ENCODE measurements around the gene PPM1H. TPM values are rescaled to one million over a fixed set of nuclear protein-coding genes. Genes with fewer than 3 reads are reported as not detected.

The PPM1H gene
- total and polyA plus RNA-seq, 2 of the 8 experiments (the other 6 are each of a cell fraction or from before 2014, with no cell fraction given): 16.4 to 36.1 TPM

DNA sequence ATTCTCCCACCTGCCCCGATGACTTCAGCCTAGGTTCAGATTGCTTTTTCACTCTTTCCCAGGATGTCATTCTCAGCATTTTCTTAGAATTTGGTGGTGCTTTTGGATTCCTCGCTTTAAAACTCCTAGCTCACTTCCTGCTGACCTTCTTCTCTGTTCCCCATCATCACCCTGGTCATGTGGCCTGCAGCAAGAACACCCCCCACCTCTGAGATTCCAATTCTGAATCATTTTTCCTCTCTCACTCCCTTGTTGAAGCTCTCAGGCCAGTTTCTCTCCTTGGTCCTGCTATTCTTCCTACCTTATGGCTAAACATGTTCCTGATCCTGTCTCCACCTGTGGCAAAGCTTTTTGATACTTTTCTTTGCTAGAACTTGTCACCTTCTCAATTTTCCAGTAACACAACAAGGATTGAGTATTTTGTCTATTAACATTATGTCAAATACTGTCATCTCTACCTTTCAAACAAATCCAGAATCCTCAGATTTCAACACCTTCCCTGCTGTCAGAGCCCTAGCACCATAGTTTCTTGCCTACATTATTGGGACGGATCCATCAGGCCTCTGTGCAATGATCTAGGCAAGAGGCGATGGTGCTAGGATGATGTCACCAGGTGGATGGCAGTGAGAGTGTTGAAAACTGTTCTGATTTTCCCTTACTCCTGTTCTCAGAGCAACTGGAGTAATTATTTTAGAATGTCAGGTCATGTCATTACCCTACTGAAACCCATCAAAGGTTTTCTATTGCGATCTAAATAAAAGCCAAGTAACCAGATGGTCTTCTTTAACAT, 234.7 kb downstream of the PPM1H start (continued):
- TF ChIP-seq, protein P1, sequence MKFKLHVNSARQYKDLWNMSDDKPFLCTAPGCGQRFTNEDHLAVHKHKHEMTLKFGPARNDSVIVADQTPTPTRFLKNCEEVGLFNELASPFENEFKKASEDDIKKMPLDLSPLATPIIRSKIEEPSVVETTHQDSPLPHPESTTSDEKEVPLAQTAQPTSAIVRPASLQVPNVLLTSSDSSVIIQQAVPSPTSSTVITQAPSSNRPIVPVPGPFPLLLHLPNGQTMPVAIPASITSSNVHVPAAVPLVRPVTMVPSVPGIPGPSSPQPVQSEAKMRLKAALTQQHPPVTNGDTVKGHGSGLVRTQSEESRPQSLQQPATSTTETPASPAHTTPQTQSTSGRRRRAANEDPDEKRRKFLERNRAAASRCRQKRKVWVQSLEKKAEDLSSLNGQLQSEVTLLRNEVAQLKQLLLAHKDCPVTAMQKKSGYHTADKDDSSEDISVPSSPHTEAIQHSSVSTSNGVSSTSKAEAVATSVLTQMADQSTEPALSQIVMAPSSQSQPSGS (IDR thresholded peaks at IDR 0.05; ENCODE audit: low read length): no peak
- no peak for TF ChIP-seq GTF2F1 (IDR thresholded peaks at IDR 0.05; ENCODE audit: borderline replicate concordance, low read depth, low read length)
- no peak for TF ChIP-seq RBBP5 (IDR thresholded peaks at IDR 0.05; ENCODE audit: borderline replicate concordance, low read depth, low read length)
- no peak for TF ChIP-seq RFX5 (IDR thresholded peaks at IDR 0.05; ENCODE audit: borderline replicate concordance, low read depth, low read length)
- TF ChIP-seq POLR2A (IDR thresholded peaks at IDR 0.05; ENCODE audit: control extremely low read depth in 1 of 2, low read depth in 2 of 2, low read length in 2 of 2): no peak
